HepG2 (cell line): ENCODE data around the gene RPLP2. TPM values are rescaled to one million over a fixed set of nuclear protein-coding genes. Genes with fewer than 3 reads are reported as not detected.

Experiments used
- ELF1 ChIP-seq: sonication (generic); formaldehyde crosslinking; IDR thresholded peaks from 2 replicates; pipeline ENCODE4 v1.4.0; 2020; ENCODE audit warnings: missing genetic modification reagents
- GPN1 ChIP-seq: sonication (generic); formaldehyde crosslinking; IDR thresholded peaks from 2 replicates; pipeline ENCODE4 v1.5.1; 2020; ENCODE audit warnings: missing genetic modification reagents, borderline replicate concordance
- JUNB ChIP-seq: sonication (generic); formaldehyde crosslinking; IDR thresholded peaks from 2 replicates; pipeline ENCODE4 v1.8.0; 2022; ENCODE audit warnings: missing genetic modification reagents, mild to moderate bottlenecking, borderline replicate concordance
- KMT2A ChIP-seq: sonication (generic); formaldehyde crosslinking; IDR thresholded peaks from 2 replicates; pipeline ENCODE4 v1.4.0; 2020; ENCODE audit warnings: missing genetic modification reagents
- NFYC ChIP-seq: IDR thresholded peaks from 2 replicates; pipeline ENCODE4 v1.6.1; 2016; ENCODE audit warnings: missing genetic modification reagents, missing compliant biosample characterization
- TP53 ChIP-seq: sonication (generic); formaldehyde crosslinking; conservative IDR thresholded peaks from 2 replicates; pipeline ENCODE4 v1.4.0; 2020; ENCODE audit warnings: missing genetic modification reagents
- XRCC5 ChIP-seq: fragments of 200-400 bp; formaldehyde crosslinking; optimal IDR thresholded peaks from 2 replicates; pipeline ENCODE3; 2017; ENCODE audit warnings: mild to moderate bottlenecking, low read length
- YY1 ChIP-seq: IDR thresholded peaks from 2 replicates; pipeline ENCODE4 v1.6.1; 2011; ENCODE audit warnings: low read length, low read depth, moderate library complexity, mild to moderate bottlenecking; ENCODE audit not compliant: insufficient read depth, insufficient replicate concordance
- ZBTB20 ChIP-seq: sonication (generic); formaldehyde crosslinking; IDR thresholded peaks from 2 replicates; pipeline ENCODE4 v1.8.1; 2023; ENCODE audit warnings: missing genetic modification reagents, low read depth, mild to moderate bottlenecking, borderline replicate concordance
- ZFP37 ChIP-seq: sonication (generic); formaldehyde crosslinking; IDR thresholded peaks from 2 replicates; pipeline ENCODE4 v1.4.0; 2020; ENCODE audit warnings: missing genetic modification reagents, borderline replicate concordance
- ZKSCAN1 ChIP-seq: fragments of 150-350 bp; IDR thresholded peaks from 2 replicates; pipeline ENCODE4 v1.6.1; 2014; ENCODE audit warnings: low read length
- ZNF121 ChIP-seq: sonication (generic); formaldehyde crosslinking; IDR thresholded peaks from 2 replicates; pipeline ENCODE4 v1.5.0; 2020; ENCODE audit warnings: mild to moderate bottlenecking, missing genetic modification reagents
- ZNF737 ChIP-seq: sonication (generic); formaldehyde crosslinking; IDR thresholded peaks from 2 replicates; pipeline ENCODE4 v1.5.0; 2020; ENCODE audit warnings: missing genetic modification reagents, mild to moderate bottlenecking, borderline replicate concordance
- ZNF775 ChIP-seq: sonication (generic); formaldehyde crosslinking; IDR thresholded peaks from 2 replicates; pipeline ENCODE4 v1.4.0; 2020; ENCODE audit warnings: missing genetic modification reagents, mild to moderate bottlenecking, moderate library complexity, borderline replicate concordance
- polyA plus RNA-seq, 8 experiments: library from polyadenylated mRNA; depleted of rRNA in 3 of 8; stranded (reverse) in 7 of 8; unstranded in 1 of 8; fragments of >200 nt; fragmentation: Illumina TruSeq in 4 of 8; extraction: Trizol in 4 of 8; gene quantifications; 2 replicates each; pipeline versions ENCODE4 v1.2.1 to v1.2.3, GENCODE V29; 2011 to 2016; ENCODE audit warnings: low read depth in 4 of 8, missing spikeins in 1 of 8, mixed read lengths in 1 of 8; ENCODE audit not compliant: insufficient read depth in 1 of 8
- total RNA-seq, 5 experiments: library from RNA; depleted of rRNA; stranded (reverse); fragments of >200 nt; fragmentation: Illumina TruSeq; extraction: Trizol; gene quantifications; 2 replicates each; pipeline ENCODE4 v1.2.3, GENCODE V29; 2016; ENCODE audit warnings: low read depth in 1 of 5
- TF ChIP-seq, protein P1 (sequence below), 2 experiments: fragments of 450-650 bp in 1 of 2; sonication (generic) in 1 of 2; formaldehyde crosslinking; IDR thresholded peaks; 2 replicates each; pipeline versions ENCODE4 v1.5.0 to v1.8.0; 2020 to 2022; ENCODE audit warnings: mild to moderate bottlenecking in 1 of 2, missing genetic modification reagents in 1 of 2
- TF ChIP-seq, protein P2 (sequence below): IDR thresholded peaks from 2 replicates; pipeline ENCODE4 v1.6.1; 2016; ENCODE audit warnings: missing biosample characterization, missing genetic modification reagents, low read depth
- TF ChIP-seq, protein P3 (sequence below): sonication (generic); formaldehyde crosslinking; IDR thresholded peaks from 2 replicates; pipeline ENCODE4 v1.5.1; 2020; ENCODE audit warnings: mild to moderate bottlenecking, missing genetic modification reagents, borderline replicate concordance

Gene RPLP2
- total and polyA plus RNA-seq, 2 of the 13 experiments (the other 11 are each of a cell fraction or from before 2014, with no cell fraction given): 978 to 2,106 TPM

DNA sequence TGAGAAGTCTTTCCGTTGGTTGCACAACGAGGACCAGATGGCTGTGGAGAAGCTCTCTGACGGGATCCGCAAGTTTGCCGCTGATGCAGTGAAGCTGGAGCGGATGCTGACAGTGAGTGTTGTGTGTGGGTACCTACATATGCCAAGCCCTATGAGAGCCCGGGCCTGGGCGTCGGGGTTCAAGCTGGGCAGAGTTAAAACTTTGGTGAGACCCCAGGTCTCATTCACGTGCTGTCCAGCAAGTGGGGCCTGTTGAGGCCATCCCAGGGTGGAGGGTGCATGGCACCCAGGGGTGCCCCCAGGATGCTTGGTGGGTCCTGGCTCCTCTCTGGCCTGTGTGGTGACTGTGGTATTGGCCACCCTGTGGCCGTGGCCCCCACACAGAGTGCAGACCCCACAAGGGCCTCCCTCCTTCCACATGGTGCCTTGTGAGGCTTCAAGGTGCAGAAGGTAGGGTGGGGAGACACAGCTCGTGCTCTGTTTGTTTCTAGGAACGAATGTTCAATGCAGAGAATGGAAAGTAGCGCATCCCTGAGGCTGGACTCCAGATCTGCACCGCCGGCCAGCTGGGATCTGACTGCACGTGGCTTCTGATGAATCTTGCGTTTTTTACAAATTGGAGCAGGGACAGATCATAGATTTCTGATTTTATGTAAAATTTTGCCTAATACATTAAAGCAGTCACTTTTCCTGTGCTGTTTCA lies 45.3 kb upstream of the RPLP2 start (continued):
- TF ChIP-seq, protein P1, sequence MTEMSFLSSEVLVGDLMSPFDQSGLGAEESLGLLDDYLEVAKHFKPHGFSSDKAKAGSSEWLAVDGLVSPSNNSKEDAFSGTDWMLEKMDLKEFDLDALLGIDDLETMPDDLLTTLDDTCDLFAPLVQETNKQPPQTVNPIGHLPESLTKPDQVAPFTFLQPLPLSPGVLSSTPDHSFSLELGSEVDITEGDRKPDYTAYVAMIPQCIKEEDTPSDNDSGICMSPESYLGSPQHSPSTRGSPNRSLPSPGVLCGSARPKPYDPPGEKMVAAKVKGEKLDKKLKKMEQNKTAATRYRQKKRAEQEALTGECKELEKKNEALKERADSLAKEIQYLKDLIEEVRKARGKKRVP (CRISPR knock-in tag; IDR thresholded peaks at IDR 0.05): no peak
- TF ChIP-seq ZKSCAN1 (no peak), XRCC5 (no peak), KMT2A (CRISPR knock-in tag) (no peak), GPN1 (CRISPR knock-in tag) (no peak), JUNB (CRISPR knock-in tag) (no peak), YY1 (peak; percentile 8), ZNF737 (no peak), ZNF775 (CRISPR knock-in tag) (no peak), ZNF121 (no peak), ZBTB20 (CRISPR knock-in tag) (no peak), ELF1 (no peak), TP53 (no peak), NFYC (no peak), ZFP37 (CRISPR knock-in tag) (no peak)
- TF ChIP-seq, protein P2, sequence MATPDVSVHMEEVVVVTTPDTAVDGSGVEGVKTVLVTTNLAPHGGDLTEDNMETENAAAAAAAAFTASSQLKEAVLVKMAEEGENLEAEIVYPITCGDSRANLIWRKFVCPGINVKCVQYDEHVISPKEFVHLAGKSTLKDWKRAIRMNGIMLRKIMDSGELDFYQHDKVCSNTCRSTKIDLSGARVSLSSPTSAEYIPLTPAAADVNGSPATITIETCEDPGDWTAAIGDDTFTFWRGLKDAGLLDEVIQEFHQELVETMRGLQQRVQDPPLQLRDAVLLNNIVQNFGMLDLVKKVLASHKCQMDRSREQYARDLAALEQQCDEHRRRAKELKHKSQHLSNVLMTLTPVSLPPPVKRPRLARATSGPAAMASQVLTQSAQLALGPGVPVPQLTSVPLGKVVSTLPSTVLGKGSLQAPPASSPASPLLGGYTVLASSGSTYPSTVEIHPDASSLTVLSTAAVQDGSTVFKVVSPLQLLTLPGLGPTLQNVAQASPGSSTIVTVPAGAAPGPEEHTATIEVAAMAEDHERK (CRISPR knock-in tag): no peak
- TF ChIP-seq, protein P3, sequence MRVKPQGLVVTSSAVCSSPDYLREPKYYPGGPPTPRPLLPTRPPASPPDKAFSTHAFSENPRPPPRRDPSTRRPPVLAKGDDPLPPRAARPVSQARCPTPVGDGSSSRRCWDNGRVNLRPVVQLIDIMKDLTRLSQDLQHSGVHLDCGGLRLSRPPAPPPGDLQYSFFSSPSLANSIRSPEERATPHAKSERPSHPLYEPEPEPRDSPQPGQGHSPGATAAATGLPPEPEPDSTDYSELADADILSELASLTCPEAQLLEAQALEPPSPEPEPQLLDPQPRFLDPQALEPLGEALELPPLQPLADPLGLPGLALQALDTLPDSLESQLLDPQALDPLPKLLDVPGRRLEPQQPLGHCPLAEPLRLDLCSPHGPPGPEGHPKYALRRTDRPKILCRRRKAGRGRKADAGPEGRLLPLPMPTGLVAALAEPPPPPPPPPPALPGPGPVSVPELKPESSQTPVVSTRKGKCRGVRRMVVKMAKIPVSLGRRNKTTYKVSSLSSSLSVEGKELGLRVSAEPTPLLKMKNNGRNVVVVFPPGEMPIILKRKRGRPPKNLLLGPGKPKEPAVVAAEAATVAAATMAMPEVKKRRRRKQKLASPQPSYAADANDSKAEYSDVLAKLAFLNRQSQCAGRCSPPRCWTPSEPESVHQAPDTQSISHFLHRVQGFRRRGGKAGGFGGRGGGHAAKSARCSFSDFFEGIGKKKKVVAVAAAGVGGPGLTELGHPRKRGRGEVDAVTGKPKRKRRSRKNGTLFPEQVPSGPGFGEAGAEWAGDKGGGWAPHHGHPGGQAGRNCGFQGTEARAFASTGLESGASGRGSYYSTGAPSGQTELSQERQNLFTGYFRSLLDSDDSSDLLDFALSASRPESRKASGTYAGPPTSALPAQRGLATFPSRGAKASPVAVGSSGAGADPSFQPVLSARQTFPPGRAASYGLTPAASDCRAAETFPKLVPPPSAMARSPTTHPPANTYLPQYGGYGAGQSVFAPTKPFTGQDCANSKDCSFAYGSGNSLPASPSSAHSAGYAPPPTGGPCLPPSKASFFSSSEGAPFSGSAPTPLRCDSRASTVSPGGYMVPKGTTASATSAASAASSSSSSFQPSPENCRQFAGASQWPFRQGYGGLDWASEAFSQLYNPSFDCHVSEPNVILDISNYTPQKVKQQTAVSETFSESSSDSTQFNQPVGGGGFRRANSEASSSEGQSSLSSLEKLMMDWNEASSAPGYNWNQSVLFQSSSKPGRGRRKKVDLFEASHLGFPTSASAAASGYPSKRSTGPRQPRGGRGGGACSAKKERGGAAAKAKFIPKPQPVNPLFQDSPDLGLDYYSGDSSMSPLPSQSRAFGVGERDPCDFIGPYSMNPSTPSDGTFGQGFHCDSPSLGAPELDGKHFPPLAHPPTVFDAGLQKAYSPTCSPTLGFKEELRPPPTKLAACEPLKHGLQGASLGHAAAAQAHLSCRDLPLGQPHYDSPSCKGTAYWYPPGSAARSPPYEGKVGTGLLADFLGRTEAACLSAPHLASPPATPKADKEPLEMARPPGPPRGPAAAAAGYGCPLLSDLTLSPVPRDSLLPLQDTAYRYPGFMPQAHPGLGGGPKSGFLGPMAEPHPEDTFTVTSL (CRISPR knock-in tag): no peak
